Left ventricle myocardium inferior (tissue), 1 donor: ENCODE results near the gene PIK3C3. TPM values are rescaled to one million over a fixed set of nuclear protein-coding genes. Genes with fewer than 3 reads are reported as not detected.
"Not testable (repeated sequence)": the region's sequence is repeated elsewhere in the genome, so short reads cannot be mapped to it uniquely, and the experiment has no call there.

Source experiments
- DNase-seq: peaks from one replicate; pipeline ENCODE4 v3.0.0-alpha.2; 2020
- H3K27ac ChIP-seq: fragments of 200-600 bp; replicated peaks from 2 replicates; pipeline ENCODE4 v1.8.0; 2021
- H3K27me3 ChIP-seq: fragments of 200-600 bp; 2 replicates; pipeline ENCODE4 v1.8.0; 2021; ENCODE audit warnings: low read depth
- H3K36me3 ChIP-seq: fragments of 200-600 bp; 2 replicates; pipeline ENCODE4 v1.8.0; 2021
- H3K4me1 ChIP-seq: fragments of 200-600 bp; 2 replicates; pipeline ENCODE4 v1.8.0; 2021
- H3K4me3 ChIP-seq: fragments of 200-600 bp; 2 replicates; pipeline ENCODE4 v1.8.0; 2021; ENCODE audit warnings: mild to moderate bottlenecking, moderate library complexity
- H3K9me3 ChIP-seq: fragments of 200-600 bp; replicated peaks from 2 replicates; pipeline ENCODE4 v1.8.0; 2021
- CTCF ChIP-seq: fragments of 200-600 bp; IDR thresholded peaks from 2 replicates; pipeline ENCODE4 v1.8.0; 2021; ENCODE audit warnings: antibody characterized with exemption, mild to moderate bottlenecking, borderline replicate concordance
- intact Hi-C: fragments of 100-400 bp; cut with micrococcal nuclease; formaldehyde crosslinking; loops from one replicate; pipeline ENCODE4 v1.11.0; 2022
- total RNA-seq: library from RNA; stranded (reverse); fragmentation: NEBNext Ultra II Directional; extraction: Animal tissue kit (Norgen Biotek cat#: 25700); gene quantifications from one replicate; pipeline ENCODE4 v1.2.1, GENCODE V29; 2021
- donor health status: DM: no; HTN: yes; CAD: no; lungs with severe emphysema.

The PIK3C3 gene
- total RNA-seq, 1 donor from 2014 or later: 33.2 TPM

DNA sequence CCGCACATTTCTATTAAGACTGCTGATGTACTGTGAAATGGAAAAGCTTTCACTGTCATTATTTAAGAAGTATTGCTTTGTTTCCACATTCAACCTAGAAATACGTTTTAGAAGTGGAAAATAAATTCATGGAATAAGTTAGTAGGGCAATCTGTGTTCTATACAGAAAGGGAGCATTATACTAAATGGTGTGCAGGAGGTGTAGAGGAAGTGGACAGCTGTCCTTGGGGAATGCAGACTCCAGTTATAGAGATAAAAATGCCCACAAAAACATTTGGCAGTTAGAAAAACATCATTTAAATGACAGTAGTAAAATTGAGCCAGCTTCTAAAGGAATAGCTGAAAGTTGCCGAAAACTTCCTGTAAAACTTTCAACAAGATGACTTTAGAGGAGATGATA, 46.8 kb downstream of the PIK3C3 start:
- TF ChIP-seq CTCF: no peak
- Histone ChIP-seq H3K4me1 (no peaks in the 10 kb centered on the region), H3K4me3 (no peak overlapping the region), H3K9me3 (no peaks in the 10 kb centered on the region), H3K27me3 (no peaks in the 10 kb centered on the region), H3K27ac (no peak overlapping the region), H3K36me3 (peaks cover 91% of the 10 kb centered on the region)
- no peak for DNase-seq
- intact Hi-C loops: no loop called here

DNA sequence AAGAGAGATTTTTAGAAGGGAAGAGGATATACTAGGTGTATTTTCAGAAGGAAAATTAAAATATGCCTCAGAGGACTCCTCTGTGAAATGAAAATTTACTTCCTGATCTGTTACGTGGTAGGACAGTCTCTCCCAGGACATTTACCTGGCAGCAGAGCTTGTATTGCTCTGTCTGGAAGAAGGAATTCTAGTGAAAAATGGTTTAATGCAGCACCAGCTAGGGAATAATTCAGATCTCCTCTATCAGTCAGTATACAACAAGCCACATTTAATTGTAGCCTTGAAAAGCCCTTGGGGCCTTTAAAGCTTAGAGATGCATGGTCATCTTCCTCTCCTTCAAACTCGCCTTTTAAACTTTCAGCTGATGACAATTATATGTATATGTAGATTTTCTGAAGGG, 49.6 kb downstream of the PIK3C3 start:
- intact Hi-C loops: no loop called here
- Histone ChIP-seq H3K4me3 (no peak overlapping the region), H3K27ac (no peak overlapping the region), H3K36me3 (peaks cover 80% of the 10 kb centered on the region), H3K27me3 (no peaks in the 10 kb centered on the region), H3K4me1 (no peaks in the 10 kb centered on the region), H3K9me3 (no peaks in the 10 kb centered on the region)
- DNase-seq: no peak
- no peak for TF ChIP-seq CTCF

DNA sequence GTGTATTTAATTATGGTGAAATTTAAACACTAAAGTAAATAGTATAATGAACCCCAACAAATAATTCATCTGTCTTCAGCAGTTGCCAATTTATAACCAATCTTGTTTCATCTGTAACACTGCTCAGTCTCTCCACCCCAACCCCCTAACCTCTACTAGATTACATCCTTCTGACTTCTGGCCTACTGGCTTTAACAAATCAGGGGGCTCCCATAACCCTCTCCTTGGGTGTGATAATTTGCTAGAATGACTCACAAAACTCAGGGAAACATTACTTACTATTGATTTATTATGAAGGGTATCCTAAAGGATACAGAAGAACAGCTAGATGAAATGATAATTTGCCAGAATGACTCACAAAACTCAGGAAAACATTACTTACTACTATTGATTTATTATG, 50.7 kb downstream of the PIK3C3 start:
- DNase-seq: no peak
- H3K4me3 ChIP-seq: no peak overlapping the region
- H3K4me1 ChIP-seq: no peaks in the 10 kb centered on the region
- peaks cover 80% of the 10 kb centered on the region for H3K36me3 ChIP-seq
- intact Hi-C loops: no loop called here
- H3K27me3 ChIP-seq: no peaks in the 10 kb centered on the region
- H3K9me3 ChIP-seq: no peaks in the 10 kb centered on the region
- no peak overlapping the region for H3K27ac ChIP-seq
- no peak for TF ChIP-seq CTCF

- H3K4me1 ChIP-seq, H3K27ac ChIP-seq, H3K9me3 ChIP-seq, intact Hi-C loops, H3K4me3 ChIP-seq, H3K27me3 ChIP-seq, DNase-seq: not testable (repeated sequence)
- peaks cover 75% of the 10 kb centered on the region for H3K36me3 ChIP-seq
Measured at GRCh38 chr18:42009457-42009856, 54.4 kb downstream of the PIK3C3 start.

DNA sequence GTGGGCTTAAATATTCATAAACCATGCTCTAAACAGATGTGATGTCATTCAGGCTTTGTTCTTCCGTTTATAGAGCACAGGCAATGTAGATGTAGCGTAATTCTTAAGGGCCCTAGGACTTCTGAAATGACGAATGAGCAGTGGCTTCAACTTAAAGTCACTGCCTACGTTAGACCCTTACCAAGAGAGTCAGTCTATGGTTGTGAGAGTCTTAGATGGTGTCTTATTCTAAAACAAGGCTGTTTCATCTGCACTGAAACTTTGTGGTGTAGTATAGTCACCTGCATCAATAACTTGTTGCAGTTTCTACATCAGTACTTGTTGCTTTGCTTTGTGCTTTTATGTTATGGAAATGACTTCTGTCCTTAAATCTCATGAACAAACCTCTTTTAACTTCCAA, 56.0 kb downstream of the PIK3C3 start:
- H3K36me3 ChIP-seq: peaks cover 70% of the 10 kb centered on the region
- no peaks in the 10 kb centered on the region for H3K4me1 ChIP-seq
- intact Hi-C loops: no loop called here
- H3K9me3 ChIP-seq: no peaks in the 10 kb centered on the region
- no peak for TF ChIP-seq CTCF
- no peaks in the 10 kb centered on the region for H3K27me3 ChIP-seq
- no peak overlapping the region for H3K4me3 ChIP-seq
- no peak for DNase-seq
- H3K27ac ChIP-seq: no peak overlapping the region

GRCh38 chr18:42018831-42019230, 63.8 kb downstream of the PIK3C3 start:
- peaks cover 68% of the 10 kb centered on the region for H3K36me3 ChIP-seq
- intact Hi-C loops: no loop called here
- TF ChIP-seq CTCF: no peak

More at GRCh38 chr18:42018831-42019230, 63.8 kb downstream of the PIK3C3 start:
- no peak overlapping the region for H3K4me3 ChIP-seq
- H3K9me3 ChIP-seq: no peaks in the 10 kb centered on the region
- H3K27me3 ChIP-seq: no peaks in the 10 kb centered on the region
- no peak overlapping the region for H3K27ac ChIP-seq
- H3K4me1 ChIP-seq: no peaks in the 10 kb centered on the region
- no peak for DNase-seq
